Fibroblast of lung (primary cell): Measurements from ENCODE around the gene PPP2R5C. TPM values are rescaled to one million over a fixed set of nuclear protein-coding genes. Genes with fewer than 3 reads are reported as not detected.

Source experiments
- DNase-seq, 2 donors: peaks; one replicate each; pipeline versions ENCODE4 v3.0.0 to v3.0.0-alpha.2; 2010; ENCODE audit warnings: low read depth in 2 of 2
- H2AFZ ChIP-seq: 2 replicates; pipeline ENCODE4 v1.5.1; 2012; ENCODE audit warnings: low read length, control low read depth, inconsistent platforms
- H3K27ac ChIP-seq: 2 replicates; pipeline ENCODE4 v1.5.1; 2011; ENCODE audit warnings: low read length, control low read depth; ENCODE audit not compliant: insufficient read depth
- H3K27me3 ChIP-seq: 2 replicates; pipeline ENCODE4 v1.5.1; 2011; ENCODE audit warnings: mild to moderate bottlenecking, low read length; ENCODE audit not compliant: control insufficient read depth, insufficient read depth
- H3K36me3 ChIP-seq: 2 replicates; pipeline ENCODE4 v1.5.1; 2011; ENCODE audit warnings: low read length; ENCODE audit not compliant: control insufficient read depth, insufficient read depth
- H3K4me1 ChIP-seq: 2 replicates; pipeline ENCODE4 v1.5.1; 2011; ENCODE audit warnings: low read length; ENCODE audit not compliant: control insufficient read depth, insufficient read depth; ENCODE audit errors: extremely low read depth
- H3K4me2 ChIP-seq: 2 replicates; pipeline ENCODE4 v1.5.1; 2011; ENCODE audit warnings: low read length, control low read depth; ENCODE audit not compliant: insufficient read depth; ENCODE audit errors: extremely low read depth
- H3K4me3 ChIP-seq, 4 experiments: fragments of 200-600 bp in 1 of 4; sonication (generic) in 1 of 4; replicated peaks in 1 of 4; 2 replicates each; pipeline ENCODE4 v1.5.1; 2011 to 2016; ENCODE audit warnings: low read length in 4 of 4, low read depth in 3 of 4, mild to moderate bottlenecking in 3 of 4, control low read depth in 2 of 4, inconsistent platforms in 1 of 4, mixed read lengths in 1 of 4; ENCODE audit not compliant: insufficient read depth in 1 of 4; ENCODE audit errors: control extremely low read depth in 1 of 4
- H3K79me2 ChIP-seq: 2 replicates; pipeline ENCODE4 v1.5.1; 2012; ENCODE audit warnings: mild to moderate bottlenecking, low read length, inconsistent platforms; ENCODE audit not compliant: control insufficient read depth, insufficient read depth
- H3K9ac ChIP-seq: 2 replicates; pipeline ENCODE4 v1.5.1; 2011; ENCODE audit warnings: mild to moderate bottlenecking, low read length, control low read depth; ENCODE audit not compliant: insufficient read depth
- H3K9me3 ChIP-seq: 2 replicates; pipeline ENCODE4 v1.5.1; 2012; ENCODE audit warnings: low read depth, low read length; ENCODE audit not compliant: control insufficient read depth, insufficient read depth
- H4K20me1 ChIP-seq: 2 replicates; pipeline ENCODE4 v1.5.1; 2011; ENCODE audit warnings: low read length; ENCODE audit not compliant: control insufficient read depth, insufficient read depth; ENCODE audit errors: extremely low read depth
- EZH2 ChIP-seq: IDR thresholded peaks from 2 replicates; pipeline ENCODE4 v1.5.1; 2012; ENCODE audit warnings: low read length, control low read depth, mild to moderate bottlenecking; ENCODE audit errors: missing control alignments
- polyA plus RNA-seq, 2 donors: library from polyadenylated mRNA; depleted of rRNA in 1 of 2; stranded (reverse) in 1 of 2; unstranded in 1 of 2; fragments of >200 nt; gene quantifications; 2 replicates each; pipeline ENCODE4 v1.2.1, GENCODE V29; 2011 to 2012; ENCODE audit warnings: missing spikeins in 1 of 2
- total RNA-seq: library from RNA; depleted of rRNA; stranded (reverse); fragments of >200 nt; gene quantifications from 2 replicates; pipeline ENCODE4 v1.2.1, GENCODE V29; 2014
- TF ChIP-seq, protein P1 (sequence below), 2 donors: IDR thresholded peaks in 1 of 2; conservative IDR thresholded peaks in 1 of 2; 1 replicate in 1 of 2; 2 replicates in 1 of 2; pipeline ENCODE4 v1.5.1; 2011 to 2012; ENCODE audit warnings: low read length in 2 of 2, control low read depth in 1 of 2, inconsistent platforms in 1 of 2, low read depth in 1 of 2, mild to moderate bottlenecking in 1 of 2

The PPP2R5C gene
- total and polyA plus RNA-seq, 2 donors (not counting 1 experiment from before 2014, with no cell fraction given), result 86.0 to 116 TPM

DNA sequence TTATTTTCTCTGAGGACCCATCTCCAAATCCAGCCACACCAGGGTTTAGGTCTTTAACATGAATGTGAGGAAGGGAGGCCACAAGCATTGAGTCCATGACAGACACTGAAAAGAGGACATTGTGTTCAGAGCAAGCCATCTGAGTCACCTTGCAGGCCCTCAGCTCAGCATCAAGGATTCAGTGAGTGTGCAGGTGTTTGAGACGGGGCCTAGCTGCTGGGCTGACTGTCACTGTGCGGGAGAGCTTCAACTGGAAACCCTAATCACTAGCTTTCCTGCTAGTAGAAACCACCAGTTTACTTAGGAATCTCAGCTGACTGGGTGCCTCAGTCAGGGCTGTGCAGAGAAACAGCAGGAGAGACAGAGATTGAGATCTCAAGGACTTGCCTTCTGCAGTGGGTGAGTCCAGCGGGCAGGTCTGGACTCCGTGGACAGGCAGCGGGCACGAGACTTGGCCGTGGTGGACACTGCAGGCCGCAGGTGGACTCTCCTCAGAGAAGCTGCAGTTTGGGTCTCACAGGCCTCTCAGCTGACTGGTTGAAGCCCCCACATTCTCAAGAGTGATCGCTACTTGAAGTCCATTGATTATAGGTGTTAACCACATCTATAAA is 116.8 kb downstream of the PPP2R5C start:
- Histone ChIP-seq H4K20me1 (no peaks in the 10 kb centered on the region), H3K27me3 (no peaks in the 10 kb centered on the region), H3K9ac (no peak overlapping the region), H3K4me3 (no peak overlapping the region), H3K79me2 (peaks cover 33% of the 10 kb centered on the region), H3K4me2 (no peak overlapping the region), H2AFZ (no peak overlapping the region), H3K9me3 (no peaks in the 10 kb centered on the region), H3K4me1 (peaks cover 3% of the 10 kb centered on the region), H3K36me3 (no peaks in the 10 kb centered on the region), H3K27ac (no peak overlapping the region)
- DNase-seq, result peak in 1 of 2 donors; percentile 11
- TF ChIP-seq, protein P1, sequence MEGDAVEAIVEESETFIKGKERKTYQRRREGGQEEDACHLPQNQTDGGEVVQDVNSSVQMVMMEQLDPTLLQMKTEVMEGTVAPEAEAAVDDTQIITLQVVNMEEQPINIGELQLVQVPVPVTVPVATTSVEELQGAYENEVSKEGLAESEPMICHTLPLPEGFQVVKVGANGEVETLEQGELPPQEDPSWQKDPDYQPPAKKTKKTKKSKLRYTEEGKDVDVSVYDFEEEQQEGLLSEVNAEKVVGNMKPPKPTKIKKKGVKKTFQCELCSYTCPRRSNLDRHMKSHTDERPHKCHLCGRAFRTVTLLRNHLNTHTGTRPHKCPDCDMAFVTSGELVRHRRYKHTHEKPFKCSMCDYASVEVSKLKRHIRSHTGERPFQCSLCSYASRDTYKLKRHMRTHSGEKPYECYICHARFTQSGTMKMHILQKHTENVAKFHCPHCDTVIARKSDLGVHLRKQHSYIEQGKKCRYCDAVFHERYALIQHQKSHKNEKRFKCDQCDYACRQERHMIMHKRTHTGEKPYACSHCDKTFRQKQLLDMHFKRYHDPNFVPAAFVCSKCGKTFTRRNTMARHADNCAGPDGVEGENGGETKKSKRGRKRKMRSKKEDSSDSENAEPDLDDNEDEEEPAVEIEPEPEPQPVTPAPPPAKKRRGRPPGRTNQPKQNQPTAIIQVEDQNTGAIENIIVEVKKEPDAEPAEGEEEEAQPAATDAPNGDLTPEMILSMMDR (conservative IDR thresholded peaks at IDR 0.05 in 1 of 2, IDR thresholded peaks at IDR 0.05 in 1 of 2; ENCODE audit: low read depth in 1 of 2, low read length in 2 of 2), result no peak
- TF ChIP-seq EZH2, result no peak

DNA sequence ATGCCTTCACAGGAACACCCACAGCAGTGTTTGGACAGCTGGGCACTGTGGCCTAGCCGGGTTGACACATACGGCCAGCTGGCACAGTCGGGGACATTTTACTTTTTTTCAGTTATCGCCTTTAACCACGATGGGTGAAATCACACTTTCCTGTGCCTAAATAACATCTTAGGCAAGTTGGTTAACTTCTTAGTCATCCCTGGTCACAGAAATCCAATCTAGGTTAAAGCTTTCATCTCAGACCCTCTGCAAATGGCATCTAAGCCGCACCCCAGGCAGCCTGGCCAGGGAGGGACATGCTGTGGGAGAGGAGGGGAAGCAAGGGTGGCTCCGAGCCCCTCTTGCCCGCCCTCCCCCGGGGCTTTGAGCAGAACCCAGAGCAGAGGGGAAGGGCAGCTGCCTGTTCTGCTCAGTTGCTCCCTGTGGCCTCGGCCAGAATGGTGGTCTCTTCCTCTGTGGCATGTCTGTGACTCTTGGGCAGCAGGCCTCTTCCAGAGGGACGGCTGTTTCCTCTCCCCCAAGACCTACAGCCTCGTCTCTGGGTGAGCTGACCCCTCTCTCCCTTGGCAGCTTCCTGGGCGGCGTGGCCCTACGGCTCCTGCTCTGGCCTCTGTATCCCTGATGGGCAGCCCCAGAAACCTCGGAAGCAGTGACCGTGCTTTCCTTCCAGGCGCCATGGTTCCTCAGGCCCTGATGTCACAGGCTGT is 117.5 kb downstream of the PPP2R5C start:
- no peak overlapping the region for H3K9ac ChIP-seq
- no peaks in the 10 kb centered on the region for H3K27me3 ChIP-seq
- DNase-seq, result peak in 1 of 2 donors; percentile 41
- H3K36me3 ChIP-seq, result peaks cover 2% of the 10 kb centered on the region
- no peak overlapping the region for H3K4me2 ChIP-seq
- H3K79me2 ChIP-seq, result peaks cover 31% of the 10 kb centered on the region
- H3K4me3 ChIP-seq, result no peak overlapping the region
- H3K9me3 ChIP-seq, result no peaks in the 10 kb centered on the region
- no peak overlapping the region for H3K27ac ChIP-seq
- no peak overlapping the region for H2AFZ ChIP-seq
- H4K20me1 ChIP-seq, result no peaks in the 10 kb centered on the region
- TF ChIP-seq, protein P1 (conservative IDR thresholded peaks at IDR 0.05 in 1 of 2, IDR thresholded peaks at IDR 0.05 in 1 of 2; ENCODE audit: low read depth in 1 of 2, low read length in 2 of 2), result no peak
- peaks cover 3% of the 10 kb centered on the region for H3K4me1 ChIP-seq

DNA sequence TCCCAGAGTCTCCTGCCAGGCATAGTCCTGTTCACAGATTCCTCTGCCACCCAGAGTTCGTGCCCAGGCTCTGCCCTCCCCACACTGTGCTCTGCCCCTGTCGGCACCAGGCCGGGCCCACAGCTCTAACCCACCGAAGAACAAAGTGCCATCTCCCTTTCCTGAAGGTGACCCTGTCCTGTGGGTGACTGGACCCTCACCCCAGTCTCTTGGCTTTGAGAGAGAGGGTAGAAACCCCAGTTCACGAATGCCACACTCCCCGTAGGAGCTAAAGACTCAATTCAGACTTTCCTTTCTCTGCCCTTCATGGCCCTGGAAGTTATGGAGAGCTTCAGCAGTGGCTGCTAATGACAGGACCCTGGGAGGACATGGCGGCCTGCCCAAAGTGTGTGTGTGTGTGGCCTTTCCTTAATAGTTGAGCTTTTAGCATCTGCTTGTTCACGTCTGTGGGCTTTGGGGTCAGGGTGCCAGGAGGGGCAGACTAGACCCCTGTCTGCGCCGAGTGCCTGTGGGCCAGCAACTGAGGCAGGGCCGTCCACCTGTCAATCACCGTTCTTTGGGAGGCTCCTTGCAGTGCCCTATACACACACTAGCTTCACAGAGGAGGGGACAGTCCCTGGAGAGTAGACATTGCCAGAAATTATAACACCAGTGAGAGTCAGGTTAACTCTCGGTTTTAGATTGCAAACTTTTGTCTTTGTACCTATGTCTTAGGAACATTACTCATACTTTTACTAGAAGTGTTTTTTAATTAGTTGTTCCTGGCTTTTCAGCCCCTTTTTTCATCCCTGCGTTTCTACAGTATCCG is 118.2 kb downstream of the PPP2R5C start:
- Histone ChIP-seq H3K4me1 (peaks cover 3% of the 10 kb centered on the region), H4K20me1 (no peaks in the 10 kb centered on the region), H3K36me3 (peaks cover 2% of the 10 kb centered on the region), H3K9ac (no peak overlapping the region), H3K27ac (no peak overlapping the region), H3K9me3 (no peaks in the 10 kb centered on the region), H3K27me3 (no peaks in the 10 kb centered on the region), H2AFZ (no peak overlapping the region), H3K79me2 (peaks cover 31% of the 10 kb centered on the region), H3K4me2 (no peak overlapping the region), H3K4me3 (no peak overlapping the region)
- TF ChIP-seq EZH2, result no peak
- TF ChIP-seq, protein P1 (conservative IDR thresholded peaks at IDR 0.05 in 1 of 2, IDR thresholded peaks at IDR 0.05 in 1 of 2; ENCODE audit: low read depth in 1 of 2, low read length in 2 of 2), result no peak
- DNase-seq, result no peak
